ENCODE results near the gene FMR1NB. TPM values are rescaled to one million over a fixed set of nuclear protein-coding genes. Genes with fewer than 3 reads are reported as not detected.

FMR1NB gene
- total and polyA plus RNA-seq, 7 donors, result not detected

GRCh38 chrX:148051973-148052372 is 70.8 kb downstream of the FMR1NB start:
- H3K4me1 ChIP-seq, result no peaks in the 10 kb centered on the region
- no peaks in the 10 kb centered on the region for H3K36me3 ChIP-seq (ENCODE audit: insufficient read depth in 1 of 2, low read depth in 1 of 2)
- no peak for DNase-seq
- WGBS, 3 donors, result 73 to 96% (median 95%) methylated on average over 24 to 35 of the region's 35 CpGs
- TF ChIP-seq CTCF (IDR thresholded peaks at IDR 0.05), result no peak
- no peak overlapping the region for H3K4me3 ChIP-seq
- no peak overlapping the region for H3K27ac ChIP-seq
- no peaks in the 10 kb centered on the region for H3K27me3 ChIP-seq (ENCODE audit: insufficient read depth in 3 of 3, low read length in 2 of 3)
- intact Hi-C loops (cut with DNase I), result loop anchor here in 1 of 2 donors (5.0 kb wide), 1 partner anchor 1420 kb away; no protein-coding TSS in a partner anchor
- H3K9me3 ChIP-seq, result no peaks in the 10 kb centered on the region
- no peak for ATAC-seq

- Histone ChIP-seq H3K9me3 (peaks cover 3% of the 10 kb centered on the region), H3K27ac (no peak overlapping the region), H3K36me3 (ENCODE audit: insufficient read depth in 1 of 2, low read depth in 1 of 2) (no peaks in the 10 kb centered on the region), H3K4me1 (no peaks in the 10 kb centered on the region), H3K27me3 (ENCODE audit: insufficient read depth in 3 of 3, low read length in 2 of 3) (peaks cover 0 to 2% (median 0%) of the 10 kb centered on the region in 3 donors), H3K4me3 (no peak overlapping the region)
- intact Hi-C loops (cut with DNase I), result no loop called here
- ATAC-seq (no peak), DNase-seq (no peak)
- 84 to 92% (median 86%) methylated on average over 2 of the region's 2 CpGs for WGBS, 3 donors
- TF ChIP-seq CTCF (IDR thresholded peaks at IDR 0.05), result no peak
These were observed 86.1 kb downstream of the FMR1NB start for GRCh38 chrX:148067285-148067684.

- Histone ChIP-seq H3K27ac (no peak overlapping the region), H3K9me3 (no peaks in the 10 kb centered on the region), H3K36me3 (ENCODE audit: insufficient read depth in 1 of 2, low read depth in 1 of 2) (no peaks in the 10 kb centered on the region), H3K4me3 (no peak overlapping the region), H3K4me1 (no peaks in the 10 kb centered on the region), H3K27me3 (ENCODE audit: insufficient read depth in 3 of 3, low read length in 2 of 3) (peaks cover 0 to 2% (median 0%) of the 10 kb centered on the region in 3 donors)
- ATAC-seq, result no peak
- WGBS, 3 donors, result 73 to 83% (median 81%) methylated on average over 6 of the region's 6 CpGs
- no peak for TF ChIP-seq CTCF (IDR thresholded peaks at IDR 0.05)
- no peak for DNase-seq
- intact Hi-C loops (cut with DNase I), result no loop called here
These were observed 88.8 kb downstream of the FMR1NB start for GRCh38 chrX:148069759-148070503.

GRCh38 chrX:148070504-148070877 is 89.4 kb downstream of the FMR1NB start:
- Histone ChIP-seq H3K4me3 (no peak overlapping the region), H3K4me1 (no peaks in the 10 kb centered on the region), H3K36me3 (ENCODE audit: insufficient read depth in 1 of 2, low read depth in 1 of 2) (no peaks in the 10 kb centered on the region), H3K27ac (no peak overlapping the region), H3K9me3 (no peaks in the 10 kb centered on the region), H3K27me3 (ENCODE audit: insufficient read depth in 3 of 3, low read length in 2 of 3) (peaks cover 0 to 2% (median 0%) of the 10 kb centered on the region in 3 donors)
- no peak for DNase-seq
- no peak for ATAC-seq
- no peak for TF ChIP-seq CTCF (IDR thresholded peaks at IDR 0.05)
- 67 to 83% (median 75%) methylated on average over 1 of the region's 1 CpG for WGBS, 3 donors
- intact Hi-C loops (cut with DNase I), result no loop called here

Other genes with a start within 250 kb of the FMR1NB start
- 10 to 100 TPM; 10.5 to 11.8 (median 11.0) TPM for gene FMR1, start 69.4 kb upstream of the FMR1NB start, total RNA-seq
- 1 to 10 TPM; 6.0 to 9.7 (median 7.6) TPM for gene FMR1, start 69.4 kb upstream of the FMR1NB start, polyA plus RNA-seq

Data from psoas muscle (tissue), 8 donors.